K562 (cell line): Measurements from ENCODE around the gene HES4. TPM values are rescaled to one million over a fixed set of nuclear protein-coding genes. Genes with fewer than 3 reads are reported as not detected.

Experiments used
- ARID2 ChIP-seq: fragments of 450-650 bp; IDR thresholded peaks from 2 replicates; pipeline ENCODE4 v1.6.1; 2017; ENCODE audit warnings: antibody characterized with exemption, mild to moderate bottlenecking
- ARID3B ChIP-seq: fragments of 250-450 bp; sonication (Bioruptor Pico); IDR thresholded peaks from 2 replicates; pipeline ENCODE4 v1.4.0; 2020; ENCODE audit warnings: borderline replicate concordance
- BCOR ChIP-seq: fragments of 450-650 bp; IDR thresholded peaks from 2 replicates; pipeline ENCODE4 v1.6.1; 2016
- EP400 ChIP-seq: fragments of 450-650 bp; IDR thresholded peaks from 2 replicates; pipeline ENCODE4 v1.6.1; 2017; ENCODE audit warnings: antibody characterized with exemption, mild to moderate bottlenecking, moderate library complexity
- GTF2F1 ChIP-seq: IDR thresholded peaks from 2 replicates; pipeline ENCODE4 v1.6.1; 2011; ENCODE audit warnings: low read depth, low read length, improper control_type of control experiment
- KDM2B ChIP-seq: fragments of 250-450 bp; sonication (Bioruptor Pico); IDR thresholded peaks from 2 replicates; pipeline ENCODE4 v1.8.0; 2021; ENCODE audit warnings: mild to moderate bottlenecking, moderate library complexity
- SIRT6 ChIP-seq: IDR thresholded peaks from one replicate; pipeline ENCODE4 v1.6.1; 2012; ENCODE audit warnings: low read depth, mild to moderate bottlenecking, control low read depth, inconsistent platforms, low read length, moderate library complexity
- SNRNP70 ChIP-seq: fragments of 200-400 bp; formaldehyde crosslinking; optimal IDR thresholded peaks from 2 replicates; pipeline ENCODE3; 2017; ENCODE audit warnings: low read depth, low read length
- SREBF2 ChIP-seq: sonication (generic); formaldehyde crosslinking; IDR thresholded peaks from 2 replicates; pipeline ENCODE4 v1.4.0; 2020; ENCODE audit warnings: mild to moderate bottlenecking, missing genetic modification reagents
- TARDBP ChIP-seq: fragments of 450-650 bp; IDR thresholded peaks from 2 replicates; pipeline ENCODE4 v1.6.1; 2016
- THAP12 ChIP-seq: fragments of 250-450 bp; sonication (Bioruptor Pico); IDR thresholded peaks from 2 replicates; pipeline ENCODE4 v1.9.0; 2021; ENCODE audit warnings: mild to moderate bottlenecking, inconsistent platforms
- XRCC5 ChIP-seq: fragments of 200-400 bp; formaldehyde crosslinking; IDR thresholded peaks from 2 replicates; pipeline ENCODE4 v1.6.1; 2017; ENCODE audit warnings: low read depth, mild to moderate bottlenecking, low read length
- ZBTB43 ChIP-seq: sonication (generic); formaldehyde crosslinking; IDR thresholded peaks from 2 replicates; pipeline ENCODE4 v1.8.0; 2023; ENCODE audit warnings: mild to moderate bottlenecking, missing genetic modification reagents
- ZBTB49 ChIP-seq: sonication (generic); formaldehyde crosslinking; IDR thresholded peaks from 2 replicates; pipeline ENCODE4 v1.8.0; 2022; ENCODE audit warnings: missing genetic modification reagents, mild to moderate bottlenecking, borderline replicate concordance
- ZBTB5 ChIP-seq: fragments of 450-650 bp; IDR thresholded peaks from 2 replicates; pipeline ENCODE4 v1.6.1; 2017; ENCODE audit warnings: antibody characterized with exemption
- ZNF232 ChIP-seq: sonication (generic); formaldehyde crosslinking; IDR thresholded peaks from 2 replicates; pipeline ENCODE4 v1.8.0; 2022; ENCODE audit warnings: mild to moderate bottlenecking, missing genetic modification reagents
- ZNF395 ChIP-seq: fragments of 200-800 bp; sonication (Bioruptor generic); IDR thresholded peaks from 2 replicates; pipeline ENCODE4 v1.6.1; 2017; ENCODE audit warnings: missing genetic modification characterization, missing compliant biosample characterization
- ZNF586 ChIP-seq: fragments of 450-650 bp; formaldehyde crosslinking; conservative IDR thresholded peaks from 2 replicates; pipeline ENCODE4 v1.4.0; 2020; ENCODE audit warnings: mild to moderate bottlenecking, moderate library complexity
- polyA plus RNA-seq, 8 experiments: library from polyadenylated mRNA; depleted of rRNA in 4 of 8; stranded (reverse) in 5 of 8; unstranded in 3 of 8; fragments of >200 nt; fragmentation: Nextera tagmentation in 2 of 8; fragmentation: Illumina TruSeq in 1 of 8; extraction: Ambion mirVana in 2 of 8; extraction: Trizol in 1 of 8; gene quantifications; 2 replicates each; pipeline versions ENCODE4 v1.2.1 to v1.2.3, GENCODE V29; 2011 to 2014; ENCODE audit warnings: inconsistent platforms in 1 of 8, missing spikeins in 1 of 8
- total RNA-seq, 7 experiments: library from RNA; depleted of rRNA in 6 of 7; stranded (reverse); fragments of >200 nt in 6 of 7; fragmentation: Illumina TruSeq in 2 of 7; extraction: Trizol in 2 of 7; gene quantifications; 2 replicates each; pipeline versions ENCODE4 v1.2.1 to v1.2.3, GENCODE V29; 2011 to 2021; ENCODE audit warnings: low replicate concordance in 1 of 7

HES4 gene
- total and polyA plus RNA-seq, 9 of the 15 experiments (the other 6 are each of a cell fraction or from before 2014, with no cell fraction given): 0.21 to 43.7 (median 5.3) TPM; not detected in 2

GRCh38 chr1:966704-967300 is 33.1 kb downstream of the HES4 start (continued):
- no peak for TF ChIP-seq ZBTB5
- TF ChIP-seq THAP12 (CRISPR knock-in tag): no peak
- no peak for TF ChIP-seq TARDBP
- TF ChIP-seq ARID3B (CRISPR knock-in tag): no peak
- no peak for TF ChIP-seq ZNF586 (CRISPR knock-in tag)
- no peak for TF ChIP-seq ZBTB43
- TF ChIP-seq BCOR: peak; percentile 11; the same call in 1 of the 2 replicates
- no peak for TF ChIP-seq XRCC5
- no peak for TF ChIP-seq SIRT6
- TF ChIP-seq ZNF232 (CRISPR knock-in tag): no peak
- no peak for TF ChIP-seq ZBTB49 (CRISPR knock-in tag)
- no peak for TF ChIP-seq SNRNP70
- TF ChIP-seq ZNF395: no peak
- TF ChIP-seq KDM2B (CRISPR knock-in tag): peak; percentile 71
- no peak for TF ChIP-seq SREBF2 (CRISPR knock-in tag)
- no peak for TF ChIP-seq ARID2
- no peak; the same call in 1 of the 2 replicates for TF ChIP-seq EP400
- no peak for TF ChIP-seq GTF2F1
